GM12878 (cell line): ENCODE results near the gene CEACAM4. TPM values are rescaled to one million over a fixed set of nuclear protein-coding genes. Genes with fewer than 3 reads are reported as not detected.

Experiments
- ATAC-seq: fragments of 200-7000 bp; cut with Tn5 transposase; 3 replicates; pipeline ENCODE4 v1.9.1; 2020; ENCODE audit warnings: mild to moderate bottlenecking, moderate library complexity
- BruUV-seq: library from RNA; stranded (reverse); fragments of 400-500 nt; replicated peaks from 2 replicates; lab custom pipeline; 2021; lab: Mats Ljungman, UMichigan
- CTCF ChIA-PET: fragments of 300-600 bp; sonication (Branson Sonifier 250); formaldehyde crosslinking; extraction: SDS; loops from one replicate; lab custom pipeline; 2021; ENCODE audit warnings: inconsistent platforms; lab: Yijun Ruan, JAX
- POLR2A ChIA-PET: fragments of 350-600 bp; formaldehyde crosslinking; extraction: SDS; loops from one replicate; lab custom pipeline; 2021; ENCODE audit warnings: inconsistent platforms; lab: Charles Lee
- RAD21 ChIA-PET: fragments of 300-600 bp; sonication (Branson Sonifier 250); formaldehyde crosslinking; loops from one replicate; lab custom pipeline; 2023; ENCODE audit warnings: antibody characterized with exemption; ENCODE audit not compliant: unreplicated experiment; lab: Charles Lee
- SMC1A ChIA-PET: fragments of 300-600 bp; sonication (Branson Sonifier 250); formaldehyde crosslinking; loops from one replicate; lab custom pipeline; 2023; ENCODE audit not compliant: unreplicated experiment, uncharacterized antibody; lab: Charles Lee
- DNase-seq: peaks from one replicate; pipeline ENCODE4 v3.0.0-alpha.2; 2011; ENCODE audit warnings: low read depth, low spot score
- FAIRE-seq: peaks from 3 replicates; lab custom pipeline; 2011; peaks lifted over from hg19 to GRCh38; lab: Jason Lieb, UNC
- H2AFZ ChIP-seq: 2 replicates; pipeline ENCODE4 v1.6.0; 2011; ENCODE audit warnings: low read depth, low read length, control low read depth; ENCODE audit not compliant: control insufficient read depth
- H3K27ac ChIP-seq: 2 replicates; pipeline ENCODE4 v1.5.1; 2011; ENCODE audit warnings: control low read depth; ENCODE audit not compliant: control insufficient read depth, insufficient read depth
- H3K27me3 ChIP-seq, 2 experiments: replicated peaks in 1 of 2; 2 replicates each; pipeline versions ENCODE4 v1.6.0 to v1.6.1; 2011; ENCODE audit warnings: low read length in 1 of 2; ENCODE audit not compliant: control insufficient read depth in 2 of 2, insufficient read depth in 2 of 2
- H3K36me3 ChIP-seq, 2 experiments: 2 replicates each; pipeline ENCODE4 v1.5.1; 2011; ENCODE audit warnings: low read length in 1 of 2; ENCODE audit not compliant: control insufficient read depth in 2 of 2, insufficient read depth in 2 of 2
- H3K4me1 ChIP-seq: 2 replicates; pipeline ENCODE4 v1.6.1; 2011; ENCODE audit warnings: mild to moderate bottlenecking, low read length, moderate library complexity, mixed read lengths; ENCODE audit not compliant: control insufficient read depth, insufficient read depth
- H3K4me2 ChIP-seq: 2 replicates; pipeline ENCODE4 v1.6.0; 2011; ENCODE audit warnings: control low read depth; ENCODE audit not compliant: control insufficient read depth, insufficient read depth
- H3K4me3 ChIP-seq: fragments of 200-600 bp; sonication (generic); 2 replicates; pipeline ENCODE4 v1.5.1; 2016
- H3K79me2 ChIP-seq: 2 replicates; pipeline ENCODE4 v1.6.0; 2011; ENCODE audit warnings: low read length; ENCODE audit not compliant: control insufficient read depth, insufficient read depth
- H3K9ac ChIP-seq: 2 replicates; pipeline ENCODE4 v1.8.0; 2011; ENCODE audit warnings: low read length, control low read depth, mixed read lengths; ENCODE audit not compliant: control insufficient read depth, insufficient read depth
- H3K9me3 ChIP-seq: replicated peaks from 3 replicates; pipeline ENCODE4 v1.5.1; 2011; ENCODE audit warnings: mild to moderate bottlenecking, low read length; ENCODE audit not compliant: control insufficient read depth, insufficient read depth
- H4K20me1 ChIP-seq: 2 replicates; pipeline ENCODE4 v1.6.0; 2011; ENCODE audit not compliant: control insufficient read depth, insufficient read depth
- JUND ChIP-seq: IDR thresholded peaks from 2 replicates; pipeline ENCODE4 v1.6.1; 2012; ENCODE audit warnings: low read depth, mild to moderate bottlenecking, low read length, improper control_type of control experiment, moderate library complexity
- NR2F1 ChIP-seq: fragments of 450-650 bp; conservative IDR thresholded peaks from 2 replicates; pipeline ENCODE4 v1.6.1; 2017; ENCODE audit warnings: mild to moderate bottlenecking
- RFX5 ChIP-seq: IDR thresholded peaks from 2 replicates; pipeline ENCODE4 v1.6.1; 2011; ENCODE audit warnings: low read depth, low read length, improper control_type of control experiment
- SIX5 ChIP-seq: IDR thresholded peaks from 2 replicates; pipeline ENCODE4 v1.6.1; 2011; ENCODE audit warnings: mild to moderate bottlenecking, low read depth, low read length, moderate library complexity; ENCODE audit not compliant: severe bottlenecking
- SMARCA5 ChIP-seq: fragments of 450-650 bp; IDR thresholded peaks from 2 replicates; pipeline ENCODE4 v1.6.1; 2017; ENCODE audit warnings: mild to moderate bottlenecking
- SUPT20H ChIP-seq: IDR thresholded peaks from 2 replicates; pipeline ENCODE4 v1.6.1; 2011; ENCODE audit warnings: low read depth, mild to moderate bottlenecking, low read length, moderate library complexity, borderline replicate concordance; ENCODE audit not compliant: control insufficient read depth
- ZNF592 ChIP-seq: fragments of 450-650 bp; IDR thresholded peaks from 2 replicates; pipeline ENCODE4 v1.6.1; 2017; ENCODE audit warnings: mild to moderate bottlenecking, moderate library complexity
- WGBS: methylation state at CpG from one replicate; pipeline ENCODE4 v1.1.6; 2016; ENCODE audit warnings: low lambda C conversion rate; ENCODE audit not compliant: insufficient replicate concordance, insufficient coverage; ENCODE audit errors: missing lambda C conversion rate; 5-methylcytosine and 5-hydroxymethylcytosine counted together
- in situ Hi-C: fragments of 300-500 bp; cut with MboI; formaldehyde crosslinking; loops from 9 replicates; pipeline ENCODE4 v1.14.3; 2018; ENCODE audit warnings: mixed read lengths
- intact Hi-C: fragments of 100-400 bp; cut with micrococcal nuclease; formaldehyde crosslinking; loops from one replicate; pipeline ENCODE4 v1.14.2; 2022; ENCODE audit not compliant: unreplicated experiment
- polyA plus RNA-seq, 11 experiments: library from polyadenylated mRNA; depleted of rRNA in 4 of 11; unstranded in 6 of 11; stranded (reverse) in 5 of 11; fragments of >200 nt; fragmentation: Nextera tagmentation in 4 of 11; fragmentation: Illumina TruSeq in 1 of 11; extraction: Ambion mirVana in 4 of 11; extraction: Trizol in 1 of 11; gene quantifications; 1 replicate in 1 of 11; 2 replicates in 10 of 11; pipeline versions ENCODE4 v1.2.1 to v1.2.3, GENCODE V29; 2011 to 2016; ENCODE audit warnings: inconsistent platforms in 2 of 11, missing spikeins in 2 of 11, low read depth in 1 of 11
- total RNA-seq, 4 experiments: library from RNA; depleted of rRNA in 3 of 4; stranded (reverse); fragments of >200 nt in 3 of 4; fragmentation: Illumina TruSeq in 1 of 4; extraction: Trizol in 1 of 4; gene quantifications; 2 replicates each; pipeline versions ENCODE4 v1.2.1 to v1.2.3, GENCODE V29; 2013 to 2021

CEACAM4 gene
- total and polyA plus RNA-seq, 10 of the 15 experiments (the other 5 are each of a cell fraction or from before 2014, with no cell fraction given): not detected

- Histone ChIP-seq H3K9ac (no peak overlapping the region), H3K4me1 (no peaks in the 10 kb centered on the region), H3K36me3 (no peaks in the 10 kb centered on the region), H3K27ac (no peak overlapping the region), H3K4me3 (no peak overlapping the region), H3K9me3 (no peaks in the 10 kb centered on the region), H3K4me2 (no peak overlapping the region), H3K27me3 (no peaks in the 10 kb centered on the region; a peak in 3 of 4 replicates), H4K20me1 (no peaks in the 10 kb centered on the region), H3K79me2 (no peaks in the 10 kb centered on the region), H2AFZ (no peak overlapping the region)
- 11% methylated on average over 3 of the region's 4 CpGs for WGBS
- FAIRE-seq (no peak), ATAC-seq (no peak), DNase-seq (no peak)
- in situ Hi-C loops (no loop called here), intact Hi-C loops (no loop called here)
- no peak for TF ChIP-seq SUPT20H
- no peak for TF ChIP-seq JUND
- no peak for TF ChIP-seq RFX5
- TF ChIP-seq SIX5: no peak
- no peak for TF ChIP-seq SMARCA5
- TF ChIP-seq NR2F1: no peak
- TF ChIP-seq ZNF592: no peak
- ChIA-PET SMC1A (no interaction called here), CTCF (no interaction called here), RAD21 (no interaction called here), POLR2A (no interaction called here)
- no TSS peak for BruUV-seq
Measured at GRCh38 chr19:41621226-41621625, 5.6 kb downstream of the CEACAM4 start.
